Vagina (tissue), 2 donors: Measurements from ENCODE around the gene RFFL.

Experiments
- POLR2A ChIP-seq, 2 donors: fragments of 450-650 bp; IDR thresholded peaks; one replicate each; pipeline ENCODE4 v1.6.1; 2017; ENCODE audit warnings: antibody characterized with exemption in 2 of 2, mild to moderate bottlenecking in 2 of 2, moderate library complexity in 2 of 2
- TF ChIP-seq, protein P1 (sequence below), 3 experiments: fragments of 450-650 bp in 2 of 3; fragments of 200-600 bp in 1 of 3; sonication (generic) in 1 of 3; IDR thresholded peaks; one replicate each; pipeline ENCODE4 v1.5.1; 2017 to 2019; ENCODE audit warnings: antibody characterized with exemption in 3 of 3, mild to moderate bottlenecking in 2 of 3, moderate library complexity in 2 of 3

DNA sequence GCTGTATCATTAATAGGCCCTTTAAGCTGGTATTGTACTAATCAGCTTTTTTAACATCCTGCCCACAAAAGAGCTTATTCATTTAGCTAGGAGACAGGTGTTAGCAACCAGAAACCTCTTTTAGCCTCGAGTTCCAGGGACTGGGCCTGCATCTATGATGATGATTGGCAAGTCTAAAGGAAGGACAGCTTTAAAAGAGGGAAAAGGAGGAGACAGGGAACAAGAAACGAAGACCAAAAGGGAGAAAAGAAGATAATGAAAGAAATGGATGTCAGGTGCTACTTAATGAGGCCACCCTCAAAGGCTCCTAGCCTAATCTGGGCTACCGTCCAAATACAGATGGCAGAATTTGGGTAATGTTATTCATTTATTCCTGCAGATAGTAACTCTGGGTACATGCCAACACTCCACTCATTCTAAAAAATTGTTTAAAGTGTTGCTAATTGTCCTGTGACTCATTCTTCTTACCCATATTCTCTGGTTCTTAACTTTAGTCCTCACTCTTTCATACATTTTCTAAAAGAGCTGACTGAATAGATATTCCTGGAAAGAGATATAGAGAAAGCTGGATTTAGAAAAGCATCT is 18.7 kb upstream of the RFFL start:
- TF ChIP-seq POLR2A (IDR thresholded peaks at IDR 0.05), result no peak
- TF ChIP-seq, protein P1, sequence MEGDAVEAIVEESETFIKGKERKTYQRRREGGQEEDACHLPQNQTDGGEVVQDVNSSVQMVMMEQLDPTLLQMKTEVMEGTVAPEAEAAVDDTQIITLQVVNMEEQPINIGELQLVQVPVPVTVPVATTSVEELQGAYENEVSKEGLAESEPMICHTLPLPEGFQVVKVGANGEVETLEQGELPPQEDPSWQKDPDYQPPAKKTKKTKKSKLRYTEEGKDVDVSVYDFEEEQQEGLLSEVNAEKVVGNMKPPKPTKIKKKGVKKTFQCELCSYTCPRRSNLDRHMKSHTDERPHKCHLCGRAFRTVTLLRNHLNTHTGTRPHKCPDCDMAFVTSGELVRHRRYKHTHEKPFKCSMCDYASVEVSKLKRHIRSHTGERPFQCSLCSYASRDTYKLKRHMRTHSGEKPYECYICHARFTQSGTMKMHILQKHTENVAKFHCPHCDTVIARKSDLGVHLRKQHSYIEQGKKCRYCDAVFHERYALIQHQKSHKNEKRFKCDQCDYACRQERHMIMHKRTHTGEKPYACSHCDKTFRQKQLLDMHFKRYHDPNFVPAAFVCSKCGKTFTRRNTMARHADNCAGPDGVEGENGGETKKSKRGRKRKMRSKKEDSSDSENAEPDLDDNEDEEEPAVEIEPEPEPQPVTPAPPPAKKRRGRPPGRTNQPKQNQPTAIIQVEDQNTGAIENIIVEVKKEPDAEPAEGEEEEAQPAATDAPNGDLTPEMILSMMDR (IDR thresholded peaks at IDR 0.05), result no peak
